Neuronal stem cell (in vitro differentiated cells): ENCODE results near the gene FLACC1.
"Not testable (repeated sequence)": the region's sequence is repeated elsewhere in the genome, so short reads cannot be mapped to it uniquely, and the experiment has no call there.

Experiments
- DNase-seq: peaks from one replicate; pipeline ENCODE4 v3.0.0-alpha.2; 2013; ENCODE audit warnings: low spot score
- H2AFZ ChIP-seq: one replicate; pipeline ENCODE4 v1.6.1; 2013; ENCODE audit warnings: mild to moderate bottlenecking, low read length, inconsistent platforms
- H2AK5ac ChIP-seq: 2 replicates; pipeline ENCODE4 v1.6.1; 2013; ENCODE audit warnings: low read depth, mild to moderate bottlenecking, inconsistent platforms, low read length, moderate library complexity, mixed read lengths
- H2BK120ac ChIP-seq: 2 replicates; pipeline ENCODE4 v1.6.1; 2013; ENCODE audit warnings: low read depth, mild to moderate bottlenecking, inconsistent platforms, low read length, moderate library complexity, mixed read lengths
- H2BK12ac ChIP-seq: one replicate; pipeline ENCODE4 v1.6.1; 2013; ENCODE audit warnings: low read length, inconsistent platforms
- H2BK15ac ChIP-seq: 2 replicates; pipeline ENCODE4 v1.6.1; 2013; ENCODE audit warnings: mild to moderate bottlenecking, low read length, inconsistent platforms, mixed read lengths
- H2BK5ac ChIP-seq: one replicate; pipeline ENCODE4 v1.6.1; 2013; ENCODE audit warnings: inconsistent platforms, mild to moderate bottlenecking, low read length, moderate library complexity
- H3K14ac ChIP-seq: one replicate; pipeline ENCODE4 v1.6.1; 2013; ENCODE audit warnings: low read length, inconsistent platforms
- H3K18ac ChIP-seq: 2 replicates; pipeline ENCODE4 v1.6.1; 2013; ENCODE audit warnings: low read length, inconsistent platforms
- H3K23ac ChIP-seq: 2 replicates; pipeline ENCODE4 v1.6.1; 2013; ENCODE audit warnings: low read depth, mild to moderate bottlenecking, mixed read lengths, low read length, inconsistent platforms; ENCODE audit not compliant: poor library complexity
- H3K27ac ChIP-seq: replicated peaks from 3 replicates; pipeline ENCODE4 v1.5.1; 2013; ENCODE audit warnings: low read length, inconsistent platforms
- H3K27me3 ChIP-seq, 3 experiments: 2 replicates each; pipeline ENCODE4 v1.6.1; 2013; ENCODE audit warnings: low read length in 3 of 3, mild to moderate bottlenecking in 2 of 3, inconsistent platforms in 1 of 3, low read depth in 1 of 3, mixed read lengths in 1 of 3, moderate library complexity in 1 of 3; ENCODE audit not compliant: control insufficient read depth in 3 of 3, insufficient read depth in 3 of 3
- H3K36me3 ChIP-seq, 2 donors: replicated peaks in 1 of 2; 2 replicates each; pipeline ENCODE4 v1.6.1; 2013; ENCODE audit warnings: low read length in 2 of 2; ENCODE audit not compliant: control insufficient read depth in 2 of 2, insufficient read depth in 2 of 2
- H3K4ac ChIP-seq: 2 replicates; pipeline ENCODE4 v1.6.1; 2013; ENCODE audit warnings: inconsistent platforms, mild to moderate bottlenecking, low read length, moderate library complexity
- H3K4me1 ChIP-seq, 2 donors: 1 replicate in 1 of 2; 2 replicates in 1 of 2; pipeline ENCODE4 v1.6.1; 2013; ENCODE audit warnings: low read length in 2 of 2, low read depth in 1 of 2; ENCODE audit not compliant: control insufficient read depth in 2 of 2, insufficient read depth in 1 of 2
- H3K4me2 ChIP-seq: one replicate; pipeline ENCODE4 v1.6.1; 2013; ENCODE audit warnings: mild to moderate bottlenecking, low read length, inconsistent platforms; ENCODE audit not compliant: insufficient read depth, poor library complexity, severe bottlenecking
- H3K4me3 ChIP-seq, 2 donors: 2 replicates each; pipeline ENCODE4 v1.5.1; 2013; ENCODE audit warnings: low read length in 2 of 2, mild to moderate bottlenecking in 2 of 2, inconsistent platforms in 1 of 2, moderate library complexity in 1 of 2
- H3K79me1 ChIP-seq: one replicate; pipeline ENCODE4 v1.6.1; 2013; ENCODE audit warnings: low read depth, mild to moderate bottlenecking, inconsistent platforms, low read length, moderate library complexity
- H3K9ac ChIP-seq: one replicate; pipeline ENCODE4 v1.6.1; 2013; ENCODE audit warnings: mild to moderate bottlenecking, low read depth, low read length, inconsistent platforms; ENCODE audit not compliant: poor library complexity
- H3K9me3 ChIP-seq, 2 donors: replicated peaks in 1 of 2; 2 replicates each; pipeline versions ENCODE3 to v1.6.1; 2013; ENCODE audit warnings: low read length in 2 of 2, mild to moderate bottlenecking in 2 of 2, inconsistent platforms in 1 of 2, low read depth in 1 of 2, mixed read lengths in 1 of 2, moderate library complexity in 1 of 2; ENCODE audit not compliant: control insufficient read depth in 2 of 2, insufficient read depth in 1 of 2
- H4K8ac ChIP-seq: one replicate; pipeline ENCODE4 v1.6.1; 2013; ENCODE audit warnings: low read depth, mild to moderate bottlenecking, inconsistent platforms, low read length, moderate library complexity
- H4K91ac ChIP-seq: one replicate; pipeline ENCODE4 v1.6.1; 2013; ENCODE audit warnings: low read length, low read depth, mild to moderate bottlenecking, inconsistent platforms; ENCODE audit not compliant: poor library complexity
- WGBS, 2 donors: extraction: QIAGEN DNeasy Blood & Tissue Kit; methylation state at CpG; one replicate each; pipeline ENCODE4 v1.1.7; 2013; ENCODE audit warnings: missing lambda C conversion rate in 2 of 2, mixed read lengths in 1 of 2; ENCODE audit not compliant: insufficient read length in 2 of 2, insufficient replicate concordance in 1 of 2; ENCODE audit errors: extremely low coverage in 2 of 2; 5-methylcytosine and 5-hydroxymethylcytosine counted together

Gene FLACC1

GRCh38 chr2:201378496-201379397 lies 21.6 kb upstream of the FLACC1 start:
- Histone ChIP-seq H3K27me3 (no peaks in the 10 kb centered on the region), H3K9me3 (peaks cover 0 to 2% of the 10 kb centered on the region in 2 donors), H2BK120ac (no peak overlapping the region), H3K9ac (no peak overlapping the region), H3K4me3 (no peak overlapping the region), H3K14ac (no peak overlapping the region), H2BK12ac (no peak overlapping the region), H2AK5ac (no peak overlapping the region), H3K18ac (no peak overlapping the region), H3K36me3 (peaks cover 6 to 23% of the 10 kb centered on the region in 2 donors), H4K8ac (no peak overlapping the region), H3K27ac (no peak overlapping the region), H3K79me1 (no peaks in the 10 kb centered on the region), H2BK15ac (no peak overlapping the region), H3K23ac (no peak overlapping the region), H3K4ac (no peak overlapping the region), H3K4me1 (no peaks in the 10 kb centered on the region), H3K4me2 (no peak overlapping the region), H2AFZ (no peak overlapping the region), H4K91ac (no peak overlapping the region), H2BK5ac (no peak overlapping the region)
- WGBS, 2 donors = no CpG with 5 or more reads among the region's 5 CpGs
- DNase-seq = no peak

GRCh38 chr2:201377218-201377617 lies 20.1 kb upstream of the FLACC1 start:
- peaks cover 0 to 2% of the 10 kb centered on the region in 2 donors for H3K9me3 ChIP-seq
- no peak overlapping the region for H2AK5ac ChIP-seq
- no peaks in the 10 kb centered on the region for H3K4me1 ChIP-seq
- no peak overlapping the region for H3K18ac ChIP-seq
- no peak overlapping the region for H3K4me2 ChIP-seq
- H3K9ac ChIP-seq = no peak overlapping the region
- no peak overlapping the region for H4K91ac ChIP-seq
- H2AFZ ChIP-seq = no peak overlapping the region
- H3K27me3 ChIP-seq = no peaks in the 10 kb centered on the region
- H3K36me3 ChIP-seq = peaks cover 6 to 14% of the 10 kb centered on the region in 2 donors
- H4K8ac ChIP-seq = no peak overlapping the region
- peak overlapping the region in 1 of 2 donors; percentile 26 for H3K4me3 ChIP-seq
- no peak for DNase-seq
- H3K14ac ChIP-seq = no peak overlapping the region
- no peak overlapping the region for H2BK5ac ChIP-seq
- H3K27ac ChIP-seq = no peak overlapping the region
- no peak overlapping the region for H2BK15ac ChIP-seq
- H2BK12ac ChIP-seq = no peak overlapping the region
- H3K23ac ChIP-seq = no peak overlapping the region
- no peak overlapping the region for H3K4ac ChIP-seq
- no CpG with 5 or more reads among the region's 3 CpGs for WGBS, 2 donors
- H2BK120ac ChIP-seq = no peak overlapping the region
- H3K79me1 ChIP-seq = no peaks in the 10 kb centered on the region

GRCh38 chr2:201369775-201370174 lies 12.6 kb upstream of the FLACC1 start:
- no peak overlapping the region for H4K91ac ChIP-seq
- WGBS, 2 donors = no CpG with 5 or more reads among the region's 11 CpGs
- DNase-seq = no peak
- no peak overlapping the region for H2AFZ ChIP-seq
- H3K79me1 ChIP-seq = no peaks in the 10 kb centered on the region
- no peak overlapping the region for H4K8ac ChIP-seq
- no peak overlapping the region for H2AK5ac ChIP-seq
- H2BK12ac ChIP-seq = no peak overlapping the region
- no peak overlapping the region for H3K4ac ChIP-seq
- peak overlapping the region; percentile 8 for H2BK120ac ChIP-seq
- H3K23ac ChIP-seq = no peak overlapping the region
- no peak overlapping the region for H2BK15ac ChIP-seq
- H2BK5ac ChIP-seq = no peak overlapping the region
- no peak overlapping the region for H3K18ac ChIP-seq
- H3K14ac ChIP-seq = no peak overlapping the region
- no peaks in the 10 kb centered on the region for H3K4me1 ChIP-seq
- H3K4me3 ChIP-seq = no peak overlapping the region
- no peaks in the 10 kb centered on the region for H3K27me3 ChIP-seq
- no peak overlapping the region for H3K9ac ChIP-seq
- H3K4me2 ChIP-seq = no peak overlapping the region
- no peaks in the 10 kb centered on the region for H3K36me3 ChIP-seq
- H3K27ac ChIP-seq = no peak overlapping the region
- peaks cover 0 to 9% of the 10 kb centered on the region in 2 donors for H3K9me3 ChIP-seq

- H3K27ac ChIP-seq, H3K4me1 ChIP-seq, H3K14ac ChIP-seq, H3K4ac ChIP-seq, H3K27me3 ChIP-seq, H4K91ac ChIP-seq, H4K8ac ChIP-seq, H3K4me2 ChIP-seq, H3K79me1 ChIP-seq, H2BK12ac ChIP-seq, H3K9me3 ChIP-seq, H3K18ac ChIP-seq, H3K23ac ChIP-seq, H3K4me3 ChIP-seq, H2AK5ac ChIP-seq, H2BK15ac ChIP-seq, H3K36me3 ChIP-seq, DNase-seq, H3K9ac ChIP-seq, H2BK5ac ChIP-seq, H2AFZ ChIP-seq: not testable (repeated sequence)
- H2BK120ac ChIP-seq = peak overlapping the region; percentile 8
- no CpG with 5 or more reads among the region's 8 CpGs for WGBS, 2 donors
These were observed 12.2 kb upstream of the FLACC1 start for GRCh38 chr2:201369318-201369717.
